MCF 10A (cell line): ENCODE results near the gene ARHGEF11. TPM values are rescaled to one million over a fixed set of nuclear protein-coding genes. Genes with fewer than 3 reads are reported as not detected.

Experiments used
- BruUV-seq: library from RNA; stranded (reverse); fragments of 400-500 nt; replicated peaks from 2 replicates; lab custom pipeline; 2021; lab: Mats Ljungman, UMichigan
- CTCF ChIA-PET: fragments of 300-600 bp; sonication (Branson Sonifier 250); formaldehyde crosslinking; extraction: SDS; loops from one replicate; lab custom pipeline; 2021; ENCODE audit warnings: antibody characterized with exemption, inconsistent platforms; lab: Yijun Ruan, JAX
- POLR2A ChIA-PET: fragments of 300-600, 350-650 bp; sonication (Branson Sonifier 250); formaldehyde crosslinking; extraction: SDS; loops from one replicate; lab custom pipeline; 2020; ENCODE audit warnings: antibody characterized with exemption, inconsistent platforms; lab: Yijun Ruan, JAX
- DNase-seq: peaks from one replicate; pipeline ENCODE4 v3.0.0-alpha.2; 2018; ENCODE audit not compliant: unreplicated experiment
- H3K27ac Mint-ChIP-seq: one replicate; pipeline ENCODE4 v1.8.0; 2022; ENCODE audit warnings: mild to moderate bottlenecking, low read depth, mixed read lengths; ENCODE audit not compliant: unreplicated experiment
- H3K27me3 Mint-ChIP-seq: one replicate; pipeline ENCODE4 v1.8.0; 2022; ENCODE audit warnings: mixed read lengths; ENCODE audit not compliant: insufficient read depth, unreplicated experiment
- H3K36me3 Mint-ChIP-seq: one replicate; pipeline ENCODE4 v1.8.0; 2022; ENCODE audit warnings: mild to moderate bottlenecking, moderate library complexity, mixed read lengths; ENCODE audit not compliant: insufficient read depth, unreplicated experiment
- H3K4me1 Mint-ChIP-seq: one replicate; pipeline ENCODE4 v1.8.0; 2022; ENCODE audit warnings: mixed read lengths; ENCODE audit not compliant: insufficient read depth, unreplicated experiment
- H3K4me3 Mint-ChIP-seq: one replicate; pipeline ENCODE4 v1.8.0; 2022; ENCODE audit warnings: mild to moderate bottlenecking, moderate library complexity, mixed read lengths; ENCODE audit not compliant: unreplicated experiment
- H3K9me3 Mint-ChIP-seq: one replicate; pipeline ENCODE4 v1.8.0; 2022; ENCODE audit warnings: mixed read lengths; ENCODE audit not compliant: unreplicated experiment
- CTCF ChIP-seq: fragments of 200-600 bp; IDR thresholded peaks from one replicate; pipeline ENCODE4 v1.8.0; 2022; ENCODE audit warnings: antibody characterized with exemption, mild to moderate bottlenecking; ENCODE audit not compliant: unreplicated experiment
- intact Hi-C: fragments of 100-400 bp; cut with micrococcal nuclease; formaldehyde crosslinking; loops from 2 replicates; pipeline ENCODE4 v1.14.1; 2022
- total RNA-seq: library from RNA; stranded (reverse); gene quantifications from 2 replicates; pipeline ENCODE4 v1.2.3, GENCODE V29; 2022

Gene ARHGEF11
- total RNA-seq, 1 experiment from 2014 or later = 34.5 TPM

- no TSS peak for BruUV-seq
- Mint-ChIP-seq H3K36me3 (no peaks in the 10 kb centered on the region), H3K27ac (no peak overlapping the region), H3K9me3 (no peaks in the 10 kb centered on the region), H3K4me3 (no peak overlapping the region), H3K4me1 (peaks cover 41% of the 10 kb centered on the region), H3K27me3 (no peaks in the 10 kb centered on the region)
- DNase-seq = no peak
- no peak for TF ChIP-seq CTCF
- POLR2A ChIA-PET = interaction anchor here (0.6 to 1.1 kb wide), 3 partner anchors 33 to 128 kb away, joined by 3 to 5 read pairs (median 4); partner anchors contain the start of gene PRCC
- CTCF ChIA-PET = interaction anchor here (0.7 to 17.6 kb wide), 10 partner anchors 15 to 260 kb away, joined by 3 to 363 read pairs (median 6); partner anchors contain the start of genes INSRR, LRRC71 and NTRK1
- intact Hi-C loops = no loop called here
Observed at GRCh38 chr1:156895455-156895812, 150.1 kb downstream of the ARHGEF11 start.

- Mint-ChIP-seq H3K4me3 (no peak overlapping the region), H3K27ac (no peak overlapping the region), H3K36me3 (no peaks in the 10 kb centered on the region), H3K27me3 (no peaks in the 10 kb centered on the region), H3K9me3 (no peaks in the 10 kb centered on the region), H3K4me1 (peaks cover 41% of the 10 kb centered on the region)
- BruUV-seq = no TSS peak
- intact Hi-C loops = no loop called here
- no peak for DNase-seq
- ChIA-PET POLR2A (interaction anchor here (0.6 to 1.1 kb wide), 3 partner anchors 33 to 128 kb away, joined by 3 to 5 read pairs (median 4); partner anchors contain the start of gene PRCC), CTCF (interaction anchor here (0.5 to 17.6 kb wide), 18 partner anchors 11 to 262 kb away, joined by 3 to 363 read pairs (median 4); partner anchors contain the start of genes INSRR, LRRC71, METTL25B and NTRK1)
- TF ChIP-seq CTCF = no peak
Observed at GRCh38 chr1:156894711-156895454, 150.7 kb downstream of the ARHGEF11 start.

GRCh38 chr1:156894001-156894400 lies 151.5 kb downstream of the ARHGEF11 start:
- ChIA-PET CTCF (interaction anchor here (0.6 to 17.6 kb wide), 9 partner anchors 10 to 188 kb away, joined by 3 to 363 read pairs (median 4); partner anchors contain the start of genes INSRR, LRRC71 and NTRK1), POLR2A (no interaction called here)
- no peak for TF ChIP-seq CTCF
- H3K27ac Mint-ChIP-seq = no peak overlapping the region
- intact Hi-C loops = no loop called here
- no peak overlapping the region for H3K4me3 Mint-ChIP-seq
- H3K36me3 Mint-ChIP-seq = no peaks in the 10 kb centered on the region
- H3K4me1 Mint-ChIP-seq = peaks cover 39% of the 10 kb centered on the region
- H3K27me3 Mint-ChIP-seq = peaks cover 5% of the 10 kb centered on the region
- H3K9me3 Mint-ChIP-seq = no peaks in the 10 kb centered on the region
- DNase-seq = no peak
- no TSS peak for BruUV-seq
